ENCODE results near the gene SH3GL1. TPM values are rescaled to one million over a fixed set of nuclear protein-coding genes. Genes with fewer than 3 reads are reported as not detected.

The SH3GL1 gene
- total and polyA plus RNA-seq, 2 experiments from 2014 or later, result 81.7 to 114 TPM

- WGBS (ENCODE audit: low lambda C conversion rate, missing lambda C conversion rate), result 96% methylated on average over 10 of the region's 10 CpGs
- H4K20me1 ChIP-seq (ENCODE audit: insufficient read depth, poor library complexity, severe bottlenecking), result peaks cover 18% of the 10 kb centered on the region
Measured at GRCh38 chr19:4367336-4367723, 33.0 kb downstream of the SH3GL1 start.

GRCh38 chr19:4366666-4367335 lies 33.5 kb downstream of the SH3GL1 start:
- Histone ChIP-seq H3K27me3 (no peaks in the 10 kb centered on the region), H3K9me2 (replicated peaks; ENCODE audit: insufficient read depth) (no peaks in the 10 kb centered on the region), H3K36me3 (replicated peaks; ENCODE audit: insufficient read depth, low read depth) (no peaks in the 10 kb centered on the region), H3K4me2 (no peak overlapping the region), H2AFZ (no peak overlapping the region), H4K20me1 (ENCODE audit: insufficient read depth, poor library complexity, severe bottlenecking) (peaks cover 18% of the 10 kb centered on the region), H3K27ac (no peak overlapping the region), H3K4me3 (no peak overlapping the region), H3K79me2 (peaks cover 53% of the 10 kb centered on the region), H3K9me3 (ENCODE audit: low read depth) (no peaks in the 10 kb centered on the region), H3K4me1 (ENCODE audit: insufficient read depth) (peaks cover 18% of the 10 kb centered on the region)
- WGBS (ENCODE audit: low lambda C conversion rate, missing lambda C conversion rate), result 96% methylated on average over 16 of the region's 16 CpGs
- no peak for DNase-seq (ENCODE audit: low spot score)
- TF ChIP-seq EZH2 (IDR thresholded peaks at IDR 0.05; ENCODE audit: borderline replicate concordance) (no peak), CTCF (IDR thresholded peaks at IDR 0.05; ENCODE audit: poor library complexity) (no peak), EZH2phosphoT487 (IDR thresholded peaks at IDR 0.05; ENCODE audit: low read depth, severe bottlenecking, unreplicated experiment) (no peak)

More at GRCh38 chr19:4367336-4367723, 33.0 kb downstream of the SH3GL1 start:
- H3K36me3 ChIP-seq (replicated peaks; ENCODE audit: insufficient read depth, low read depth), result no peaks in the 10 kb centered on the region
- H3K4me1 ChIP-seq (ENCODE audit: insufficient read depth), result peaks cover 18% of the 10 kb centered on the region
- TF ChIP-seq EZH2phosphoT487 (IDR thresholded peaks at IDR 0.05; ENCODE audit: low read depth, severe bottlenecking, unreplicated experiment) (no peak), EZH2 (IDR thresholded peaks at IDR 0.05; ENCODE audit: borderline replicate concordance) (no peak), CTCF (IDR thresholded peaks at IDR 0.05; ENCODE audit: poor library complexity) (no peak)
- no peak for DNase-seq (ENCODE audit: low spot score)
- peaks cover 58% of the 10 kb centered on the region for H3K79me2 ChIP-seq
- no peaks in the 10 kb centered on the region for H3K27me3 ChIP-seq
- no peak overlapping the region for H3K4me2 ChIP-seq
- no peak overlapping the region for H2AFZ ChIP-seq
- no peaks in the 10 kb centered on the region for H3K9me2 ChIP-seq (replicated peaks; ENCODE audit: insufficient read depth)
- H3K4me3 ChIP-seq, result no peak overlapping the region
- H3K27ac ChIP-seq, result no peak overlapping the region
- no peaks in the 10 kb centered on the region for H3K9me3 ChIP-seq (ENCODE audit: low read depth)

- Histone ChIP-seq H3K9me3 (ENCODE audit: low read depth) (no peaks in the 10 kb centered on the region), H3K27me3 (no peaks in the 10 kb centered on the region), H3K36me3 (replicated peaks; ENCODE audit: insufficient read depth, low read depth) (no peaks in the 10 kb centered on the region), H4K20me1 (ENCODE audit: insufficient read depth, poor library complexity, severe bottlenecking) (peaks cover 18% of the 10 kb centered on the region), H3K4me3 (no peak overlapping the region), H3K79me2 (peaks cover 45% of the 10 kb centered on the region), H3K4me2 (no peak overlapping the region), H2AFZ (no peak overlapping the region), H3K4me1 (ENCODE audit: insufficient read depth) (peaks cover 26% of the 10 kb centered on the region), H3K9me2 (replicated peaks; ENCODE audit: insufficient read depth) (no peaks in the 10 kb centered on the region), H3K27ac (no peak overlapping the region)
- no peak for TF ChIP-seq EZH2phosphoT487 (IDR thresholded peaks at IDR 0.05; ENCODE audit: low read depth, severe bottlenecking, unreplicated experiment)
- no peak for TF ChIP-seq EZH2 (IDR thresholded peaks at IDR 0.05; ENCODE audit: borderline replicate concordance)
- TF ChIP-seq CTCF (IDR thresholded peaks at IDR 0.05; ENCODE audit: poor library complexity), result no peak
- 97% methylated on average over 19 of the region's 19 CpGs for WGBS (ENCODE audit: low lambda C conversion rate, missing lambda C conversion rate)
- DNase-seq (ENCODE audit: low spot score), result no peak
Measured at GRCh38 chr19:4365791-4366665, 34.3 kb downstream of the SH3GL1 start.

All from hepatocyte (in vitro differentiated cells).